NCI-H2171 (cell line): ENCODE data around the gene CTNS.
A peak's percentile ranks its signal among the peaks of the same experiment; 100 is the strongest.

Experiments used
- DNase-seq: peaks from one replicate; lab custom pipeline; 2025; lab: John Stamatoyannopoulos, UW

Gene CTNS

GRCh38 chr17:3622977-3623594, 13.5 kb upstream of the CTNS start:
- no peak for DNase-seq

GRCh38 chr17:3626831-3627768, 9.5 kb upstream of the CTNS start:
- DNase-seq: peak; percentile 36

- DNase-seq: no peak
These were observed 8.8 kb upstream of the CTNS start for GRCh38 chr17:3627769-3628167.

DNA sequence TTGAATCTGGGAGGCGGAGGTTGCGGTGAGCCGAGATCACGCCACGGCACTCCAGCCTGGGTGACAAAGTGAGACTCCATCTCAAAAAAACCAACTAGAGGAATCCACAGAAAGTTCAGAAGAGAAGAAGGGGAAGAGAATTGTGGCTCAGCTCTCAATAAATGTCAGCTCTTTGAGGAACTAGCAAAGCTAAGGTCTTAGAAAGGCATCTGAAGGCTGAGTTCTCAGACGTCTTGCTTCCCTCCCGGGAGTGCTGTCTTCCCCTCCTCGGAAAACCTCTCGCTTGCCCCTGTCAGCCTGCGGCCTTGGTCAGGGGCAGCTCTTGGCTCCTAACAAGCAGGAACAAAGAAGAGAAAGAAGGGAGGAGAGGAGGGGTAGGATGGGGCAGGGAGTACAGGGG, 5.8 kb upstream of the CTNS start:
- no peak for DNase-seq

- no peak for DNase-seq
These were observed 4.3 kb upstream of the CTNS start for GRCh38 chr17:3632287-3632686.

- DNase-seq: no peak
These were observed 946 bp upstream of the CTNS start for GRCh38 chr17:3635474-3636153.

GRCh38 chr17:3636908-3637373, 381 bp downstream of the CTNS start:
- DNase-seq: no peak

DNA sequence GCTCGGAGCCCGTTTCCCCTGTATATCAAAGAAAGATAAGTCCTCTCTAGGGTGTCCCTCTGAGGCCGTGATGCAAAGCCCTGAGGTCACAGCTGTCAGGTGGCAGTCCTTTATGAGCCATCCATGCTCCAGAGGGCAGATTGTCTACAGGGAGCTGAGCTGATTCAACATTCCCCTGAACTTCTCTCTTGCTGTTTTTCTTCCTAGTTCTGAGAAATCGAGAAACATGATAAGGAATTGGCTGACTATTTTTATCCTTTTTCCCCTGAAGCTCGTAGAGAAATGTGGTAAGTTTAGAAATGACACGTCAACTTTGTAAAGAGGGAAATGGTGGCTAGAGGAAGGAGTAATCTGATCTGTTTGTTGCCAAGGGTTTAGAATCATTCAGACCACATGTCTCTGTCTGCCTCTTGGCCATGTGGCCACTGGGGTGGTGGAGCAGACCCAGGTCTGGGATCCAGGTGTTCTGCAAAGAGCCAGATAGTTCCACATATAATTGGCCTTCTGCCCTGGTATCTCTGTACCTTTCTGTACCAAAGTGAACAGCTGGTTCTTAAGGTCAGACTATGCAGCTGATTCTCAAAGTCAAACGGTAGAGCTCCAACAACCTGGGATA, 3.5 kb downstream of the CTNS start:
- DNase-seq: no peak

- DNase-seq: no peak
These were observed 4.5 kb downstream of the CTNS start for GRCh38 chr17:3641014-3641413.

GRCh38 chr17:3641717-3642486, 5.3 kb downstream of the CTNS start:
- no peak for DNase-seq

GRCh38 chr17:3643889-3644349, 7.4 kb downstream of the CTNS start:
- DNase-seq: no peak

GRCh38 chr17:3645310-3645709, 8.8 kb downstream of the CTNS start:
- DNase-seq: no peak

- DNase-seq: no peak
These were observed 10.7 kb downstream of the CTNS start for GRCh38 chr17:3647251-3647650.

DNA sequence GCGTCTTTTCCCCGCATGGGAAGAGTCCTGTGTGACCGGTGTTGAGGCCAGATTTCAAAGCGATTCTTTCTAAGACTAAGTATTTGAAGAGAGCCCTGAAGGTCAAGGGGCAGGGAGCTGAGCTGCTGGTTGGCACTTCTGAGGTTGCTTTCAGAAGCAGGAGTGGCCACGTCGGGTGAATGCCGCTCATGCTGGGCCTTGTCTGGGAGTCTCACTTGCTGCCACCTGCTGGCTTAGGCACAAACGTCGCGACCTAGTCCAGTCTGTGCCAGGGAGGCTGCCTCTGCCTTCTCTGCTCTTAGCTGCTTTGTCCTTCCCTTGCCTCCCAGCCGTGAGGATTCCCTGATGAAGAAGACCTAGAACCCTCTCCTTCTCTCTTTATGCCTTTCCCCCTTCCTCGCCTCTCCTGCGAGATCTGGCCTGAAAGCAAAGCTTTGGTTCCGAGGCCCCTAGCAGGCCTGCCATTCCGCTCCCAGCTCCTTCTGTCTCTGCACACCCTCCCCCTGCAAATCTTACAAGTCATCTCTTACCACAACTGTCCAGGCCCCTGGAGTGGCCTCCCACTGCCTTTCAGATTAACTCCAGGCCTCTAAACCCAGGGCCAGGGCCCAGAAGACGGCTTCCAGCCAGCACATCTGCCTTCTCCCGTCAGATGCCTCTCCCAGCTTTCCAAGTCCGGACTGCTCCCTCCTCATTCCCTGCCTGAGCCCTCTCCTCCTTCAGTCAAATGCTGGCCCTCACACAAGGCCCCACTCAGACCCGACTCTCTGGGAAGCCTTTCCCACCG, 11.4 kb downstream of the CTNS start:
- no peak for DNase-seq

- no peak for DNase-seq
These were observed 19.2 kb downstream of the CTNS start for GRCh38 chr17:3655766-3656165.

DNA sequence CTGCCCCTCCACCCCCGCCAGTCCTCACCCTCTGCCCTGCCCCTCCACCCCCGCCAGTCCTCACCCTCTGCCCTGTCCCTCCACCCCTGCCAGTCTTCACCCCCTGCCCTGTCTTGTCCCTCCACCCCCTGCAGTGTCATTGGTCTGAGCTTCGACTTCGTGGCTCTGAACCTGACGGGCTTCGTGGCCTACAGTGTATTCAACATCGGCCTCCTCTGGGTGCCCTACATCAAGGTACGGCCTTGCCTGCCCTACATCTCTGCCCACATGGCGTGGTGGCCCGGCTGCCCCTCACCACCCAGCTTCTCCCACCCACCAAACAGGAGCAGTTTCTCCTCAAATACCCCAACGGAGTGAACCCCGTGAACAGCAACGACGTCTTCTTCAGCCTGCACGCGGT, 19.8 kb downstream of the CTNS start:
- no peak for DNase-seq

GRCh38 chr17:3656755-3657587, 20.4 kb downstream of the CTNS start:
- no peak for DNase-seq

- no peak for DNase-seq
These were observed 21.0 kb downstream of the CTNS start for GRCh38 chr17:3657588-3657869.

GRCh38 chr17:3657874-3658783, 21.6 kb downstream of the CTNS start:
- DNase-seq: no peak
